Pulmonary artery endothelial cell (primary cell): ENCODE measurements around the gene FBN3. TPM values are rescaled to one million over a fixed set of nuclear protein-coding genes. Genes with fewer than 3 reads are reported as not detected.
A peak's percentile ranks its signal among the peaks of the same experiment; 100 is the strongest.
"Not testable (repeated sequence)": the region's sequence is repeated elsewhere in the genome, so short reads cannot be mapped to it uniquely, and the experiment has no call there.

Experiments
- DNase-seq: peaks from one replicate; pipeline ENCODE4 v3.0.0-alpha.2; 2011; ENCODE audit warnings: low read depth, low spot score
- total RNA-seq: library from RNA; depleted of rRNA; stranded (reverse); fragments of >200 nt; gene quantifications from 2 replicates; pipeline ENCODE4 v1.2.3, GENCODE V29; 2014

Gene FBN3
- total RNA-seq = not detected in 2 replicates

- no peak for DNase-seq
These were observed at the start of gene FBN3 for GRCh38 chr19:8149261-8150094. Gene FBN3, minus strand, starts transcription at chr19:8149592. Its CDS starts 2,112 bp downstream, at chr19:8147480.

DNA sequence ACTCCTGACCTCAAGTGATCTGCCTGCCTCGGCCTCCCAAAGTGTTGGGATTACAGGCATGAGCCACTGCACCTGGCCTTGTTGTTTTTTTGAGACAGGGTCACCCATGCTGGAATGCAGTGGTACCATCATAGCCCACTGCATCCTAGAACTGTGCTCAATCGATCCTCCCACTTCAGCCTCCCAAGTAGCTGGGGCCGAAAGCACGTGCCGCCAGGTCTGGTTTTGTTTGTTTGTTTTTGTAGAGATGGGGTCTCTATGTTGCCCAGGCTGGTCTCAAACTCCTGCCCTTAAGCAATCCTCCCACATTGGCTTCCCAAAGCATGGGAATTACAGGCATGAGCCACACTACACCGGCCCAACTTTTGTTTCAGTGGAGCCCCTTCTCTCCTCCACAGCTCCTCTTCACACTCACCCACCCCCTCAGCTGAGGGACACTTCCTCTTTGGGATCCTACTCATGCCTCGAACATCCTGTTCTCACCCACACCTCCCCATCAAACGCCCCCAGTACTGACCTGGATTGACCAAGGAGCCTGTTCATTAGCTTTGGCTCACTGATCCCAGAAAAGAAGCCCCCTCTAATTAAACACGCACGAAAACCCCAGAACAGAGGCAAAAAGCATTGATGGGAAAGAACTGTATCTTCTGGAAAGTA, 47.0 kb upstream of the FBN3 start:
- DNase-seq = no peak

GRCh38 chr19:8194528-8195267, 45.3 kb upstream of the FBN3 start:
- no peak for DNase-seq

GRCh38 chr19:8192221-8192820, 42.9 kb upstream of the FBN3 start:
- DNase-seq = no peak

DNA sequence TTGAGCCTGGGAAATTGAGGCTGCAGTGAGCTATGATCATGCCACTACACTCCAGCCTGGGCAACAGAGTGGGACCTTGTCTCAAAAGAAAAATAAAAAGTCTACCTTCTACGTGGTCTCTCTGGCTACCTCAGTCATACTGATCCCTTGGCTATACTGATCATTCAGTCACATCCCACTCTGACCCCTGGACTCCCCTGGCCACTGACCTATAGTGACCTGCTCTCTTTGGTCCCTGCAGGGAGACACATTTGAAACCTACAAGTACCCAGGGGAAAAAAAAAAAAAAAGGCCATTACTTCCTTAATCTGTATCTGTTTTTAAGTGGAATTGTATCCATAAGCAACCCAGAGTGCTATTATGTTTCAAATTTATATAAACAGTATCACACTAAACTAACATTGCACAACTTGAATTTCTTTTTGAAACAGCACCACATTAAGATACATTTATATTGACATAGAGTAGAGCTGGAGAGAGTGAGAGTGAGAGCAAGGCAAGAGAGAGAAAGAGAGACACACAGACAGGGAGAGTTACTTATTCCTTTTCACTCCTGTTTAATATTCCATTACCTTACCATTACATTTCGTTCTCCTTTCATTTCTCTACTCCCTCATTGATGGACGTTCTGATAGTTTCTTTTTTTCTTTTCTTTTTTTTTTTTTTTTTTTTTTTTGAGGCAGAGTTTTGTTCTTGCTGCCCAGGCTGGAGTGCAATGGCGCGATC, 36.1 kb upstream of the FBN3 start:
- DNase-seq = no peak

DNA sequence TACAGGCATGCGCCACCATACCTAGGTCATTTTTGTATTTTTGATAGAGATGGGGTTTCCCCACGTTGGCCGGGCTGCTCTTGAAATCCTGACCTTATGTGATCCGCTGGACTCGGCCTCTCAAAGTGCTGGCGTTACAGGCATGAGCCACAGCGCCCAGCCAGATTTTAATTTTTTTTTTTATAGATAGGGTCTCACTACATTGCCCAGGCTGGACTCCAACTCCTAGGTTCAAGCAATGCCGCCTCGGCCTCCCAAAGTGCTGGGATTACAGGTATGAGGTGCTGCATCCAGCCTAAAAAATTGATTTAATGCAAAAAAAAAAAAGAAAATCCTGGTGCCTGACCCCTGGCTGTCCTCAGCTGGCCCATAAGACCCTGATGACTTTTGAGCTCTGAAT, 34.9 kb upstream of the FBN3 start:
- no peak for DNase-seq

- no peak for DNase-seq
These were observed 30.6 kb upstream of the FBN3 start for GRCh38 chr19:8180018-8180417.

DNA sequence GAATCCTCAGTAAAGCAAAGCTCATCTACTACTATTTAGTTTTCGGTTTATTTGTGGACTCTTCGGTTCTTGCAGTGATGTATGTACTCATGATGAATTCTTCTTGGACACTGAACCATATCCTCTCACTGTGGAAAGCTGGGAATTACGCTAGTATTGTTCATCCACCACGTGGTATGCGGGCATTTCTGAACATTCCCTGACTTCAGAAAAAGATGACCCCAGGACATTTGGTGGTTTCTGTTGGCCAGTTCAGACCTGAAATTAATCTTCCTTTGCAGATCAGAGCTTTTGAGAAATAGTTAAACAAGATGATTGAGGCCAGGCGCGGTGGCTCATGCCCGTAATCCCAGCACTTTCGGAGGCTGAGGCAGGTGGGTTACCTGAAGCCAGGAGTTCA, 25.3 kb upstream of the FBN3 start:
- no peak for DNase-seq

DNA sequence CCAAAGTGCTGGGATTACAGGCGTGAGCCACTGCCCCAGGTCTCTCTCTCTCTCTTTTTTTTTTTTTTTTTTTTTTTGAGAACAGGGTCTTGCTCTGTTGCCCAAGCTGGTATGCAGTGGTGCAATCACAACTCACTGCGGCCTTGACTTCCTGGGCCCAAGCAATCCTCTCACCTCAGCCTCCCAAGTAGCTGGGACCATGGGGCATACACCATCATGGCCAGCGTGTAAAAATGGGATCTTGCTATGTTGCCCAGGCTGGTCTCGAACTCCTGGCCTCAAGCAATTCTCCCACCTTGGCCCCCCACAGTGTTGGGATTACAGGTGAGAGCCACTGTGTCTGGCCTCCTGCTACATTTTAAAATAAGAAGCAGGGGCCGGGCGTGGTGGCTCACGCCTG, 19.1 kb upstream of the FBN3 start:
- DNase-seq = no peak

DNA sequence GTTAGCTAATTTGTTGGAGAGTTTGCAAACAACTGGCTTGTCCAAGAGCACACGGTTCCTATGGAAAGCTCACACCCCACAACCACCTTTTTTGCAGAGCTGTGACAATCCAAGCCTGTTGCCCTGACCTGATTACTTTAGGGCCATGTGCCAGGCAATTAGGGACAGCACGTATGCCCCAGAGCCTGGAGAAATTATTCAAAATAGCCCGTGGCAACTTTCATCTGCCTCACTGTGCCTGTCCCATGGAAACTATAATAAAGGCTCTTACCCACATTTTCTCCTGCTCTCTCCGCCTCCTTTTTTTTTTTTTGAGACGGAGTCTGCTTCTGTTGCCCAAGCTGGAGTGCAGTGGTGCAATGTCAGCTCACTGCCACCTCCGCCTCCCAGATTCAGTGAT, 18.6 kb upstream of the FBN3 start:
- DNase-seq = no peak

- DNase-seq = no peak
These were observed 14.4 kb upstream of the FBN3 start for GRCh38 chr19:8163759-8164158.

- no peak for DNase-seq
These were observed 11.8 kb upstream of the FBN3 start for GRCh38 chr19:8161135-8161646.

DNA sequence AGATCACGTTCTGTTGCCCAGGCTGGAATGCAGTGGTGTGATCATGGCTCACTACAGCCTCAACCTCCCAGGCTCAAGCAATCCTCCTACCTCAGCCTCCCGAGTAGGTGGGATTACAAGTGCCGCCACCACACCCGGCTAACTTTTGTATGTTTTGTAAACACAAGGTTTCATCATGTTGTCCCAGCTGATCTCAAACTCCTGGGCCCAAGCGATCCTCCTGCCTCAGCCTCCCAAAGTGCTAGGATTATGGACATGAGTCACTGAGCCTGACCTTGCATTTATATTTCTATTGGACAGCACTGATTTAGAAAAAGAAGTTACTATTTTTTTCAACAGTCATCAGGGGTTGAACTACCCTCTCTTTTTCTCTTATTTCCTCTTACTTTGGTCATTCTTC, 9.9 kb upstream of the FBN3 start:
- not testable (repeated sequence) for DNase-seq

DNA sequence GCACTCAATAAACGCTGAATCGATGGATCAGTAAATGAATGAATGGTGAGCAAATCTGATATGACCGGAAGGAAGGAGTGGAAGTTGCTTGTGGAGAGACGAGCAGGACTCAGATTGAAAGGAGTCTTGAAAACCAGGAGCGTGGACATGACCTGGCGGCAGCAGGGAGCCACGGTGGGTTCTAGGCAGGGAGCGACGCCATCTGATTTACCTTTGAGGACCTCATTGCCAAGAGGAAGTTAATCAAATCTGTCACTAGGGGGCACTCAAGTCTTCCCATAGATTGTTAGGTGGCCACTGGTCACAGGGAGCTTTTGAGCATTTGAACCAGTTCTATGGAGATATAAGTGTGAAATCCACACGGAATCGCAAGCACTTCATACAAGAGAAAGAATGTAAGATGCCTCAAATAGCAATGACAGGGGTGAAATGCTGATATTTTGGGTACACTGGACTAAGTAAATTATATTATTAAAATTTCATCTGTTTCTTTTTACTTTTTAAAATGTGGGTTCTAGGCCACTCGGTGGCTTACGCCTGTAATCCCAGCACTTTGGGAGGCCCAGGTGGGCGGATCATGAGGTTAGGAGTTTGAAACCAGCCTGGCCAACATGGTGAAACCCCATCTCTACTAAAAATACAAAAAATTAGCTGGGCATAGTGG, 9.2 kb upstream of the FBN3 start:
- peak; percentile 41 for DNase-seq

DNA sequence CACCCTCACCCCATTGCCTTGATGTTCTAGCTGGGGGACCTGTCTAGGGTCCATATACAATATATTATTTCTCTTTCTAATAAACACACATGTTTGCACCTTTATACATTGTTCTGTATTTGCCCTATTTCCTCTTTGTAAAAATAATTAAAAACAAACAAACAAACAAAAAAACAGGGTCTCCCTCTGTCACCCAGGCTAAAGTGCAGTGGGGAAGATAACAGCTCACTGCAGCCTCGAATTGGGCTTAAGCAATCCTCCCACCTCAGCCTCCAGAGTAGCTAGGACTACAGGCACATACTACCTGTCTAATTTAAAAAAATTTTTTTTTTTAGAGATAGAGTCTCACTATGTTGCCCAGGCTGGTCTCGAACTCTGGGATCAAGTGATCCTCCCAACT, 5.9 kb upstream of the FBN3 start:
- DNase-seq = no peak

GRCh38 chr19:8154014-8154413, 4.6 kb upstream of the FBN3 start:
- not testable (repeated sequence) for DNase-seq

- DNase-seq = no peak
These were observed 2.3 kb upstream of the FBN3 start for GRCh38 chr19:8151767-8152035.

DNA sequence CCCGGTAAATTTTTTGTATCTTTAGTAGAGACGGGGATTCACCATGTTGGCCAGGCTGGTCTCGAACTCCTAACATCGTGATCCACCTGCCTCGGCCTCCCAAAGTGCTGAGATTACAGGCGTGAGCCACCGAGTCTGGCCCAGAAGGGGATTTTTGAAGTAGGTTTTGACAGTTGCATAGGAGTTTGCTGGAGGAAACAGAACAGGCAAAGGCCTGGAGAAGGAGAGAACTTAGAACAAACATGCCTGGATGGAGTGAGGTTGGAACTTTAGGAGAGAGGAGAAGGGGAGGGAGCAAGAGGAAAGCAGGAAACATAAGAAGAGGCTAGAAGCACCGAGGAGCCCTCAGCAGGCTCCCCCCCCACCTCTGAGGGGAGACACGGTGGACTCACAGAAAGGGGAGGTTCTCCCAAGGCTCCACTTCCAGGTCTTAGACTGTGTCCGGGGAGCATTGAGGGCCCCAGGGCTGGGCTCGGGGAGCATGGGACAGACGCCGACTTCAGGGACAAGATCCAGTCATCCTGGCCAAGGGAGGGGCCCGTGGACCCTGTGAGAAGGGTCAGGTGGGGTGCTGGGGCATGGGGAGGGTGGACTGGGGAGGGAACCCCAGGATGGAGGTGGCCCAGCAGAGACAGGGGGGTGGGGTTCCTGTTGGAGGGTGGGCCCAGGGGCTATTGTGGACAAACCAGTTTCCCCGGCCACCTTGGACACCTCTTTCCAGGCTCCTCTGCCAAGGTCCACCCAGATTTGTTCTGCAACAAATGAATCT, 1.8 kb upstream of the FBN3 start:
- DNase-seq = no peak

DNA sequence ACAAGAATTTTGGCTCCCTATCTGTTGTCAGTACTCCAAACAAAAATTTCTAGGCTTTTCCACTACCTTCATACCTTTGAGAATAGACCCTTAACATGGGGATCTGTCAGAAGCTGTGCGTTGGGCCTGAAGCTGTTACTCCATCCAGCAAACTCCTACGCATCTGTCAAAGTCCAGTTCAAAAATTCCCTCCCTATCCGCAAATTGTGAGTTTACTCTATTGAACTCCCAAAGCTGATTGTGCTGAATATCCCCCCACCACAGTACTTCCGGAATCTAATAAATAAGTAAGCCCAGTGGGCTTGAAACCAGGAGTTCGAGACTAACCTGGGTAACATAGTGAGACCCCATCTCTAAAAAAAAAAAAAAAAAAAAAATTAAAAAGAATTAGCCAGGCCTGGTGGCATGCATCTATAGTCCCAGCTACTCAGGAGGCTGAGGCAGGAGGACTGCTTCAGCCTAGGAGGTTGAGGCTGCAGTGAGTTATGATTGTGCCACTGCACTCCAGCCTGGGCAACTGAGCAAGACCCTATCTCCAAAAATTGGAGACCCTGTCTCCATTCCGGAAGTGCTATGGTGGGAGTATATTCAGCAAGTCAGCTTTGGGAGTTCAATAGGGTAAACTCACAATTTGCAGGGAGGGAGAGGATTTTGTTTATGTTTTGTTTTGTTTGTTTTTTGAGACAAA, 930 bp upstream of the FBN3 start:
- no peak for DNase-seq
